CD8-positive, alpha-beta memory T cell (primary cell): ENCODE data around the gene PITPNC1. TPM values are rescaled to one million over a fixed set of nuclear protein-coding genes. Genes with fewer than 3 reads are reported as not detected.
"Not testable (repeated sequence)": the region's sequence is repeated elsewhere in the genome, so short reads cannot be mapped to it uniquely, and the experiment has no call there.

ENCODE experiments used
- CTCF ChIA-PET: fragments of 350-600 bp; sonication (Branson Sonifier 250); formaldehyde crosslinking; loops from one replicate; lab custom pipeline; 2021; ENCODE audit warnings: antibody characterized with exemption; lab: Charles Lee
- POLR2A ChIA-PET: fragments of 350-600 bp; sonication (Branson Sonifier 250); formaldehyde crosslinking; loops from one replicate; lab custom pipeline; 2021; ENCODE audit warnings: antibody characterized with exemption; lab: Charles Lee
- DNase-seq, 5 donors: peaks; one replicate each; pipeline versions ENCODE4 v3.0.0 to v3.0.0-alpha.2; 2020 to 2022; ENCODE audit warnings: mixed read lengths in 1 of 5
- H3K27ac ChIP-seq: one replicate; pipeline ENCODE4 v1.7.0; 2013; ENCODE audit warnings: low read depth, mild to moderate bottlenecking, low read length, moderate library complexity
- H3K27me3 ChIP-seq: 2 replicates; pipeline ENCODE4 v1.7.0; 2013; ENCODE audit warnings: low read length, mild to moderate bottlenecking; ENCODE audit not compliant: insufficient read depth, poor library complexity, severe bottlenecking
- H3K36me3 ChIP-seq: 2 replicates; pipeline ENCODE4 v1.7.0; 2013; ENCODE audit warnings: mild to moderate bottlenecking, low read length, moderate library complexity; ENCODE audit not compliant: insufficient read depth
- H3K4me1 ChIP-seq: 2 replicates; pipeline ENCODE4 v1.7.0; 2013; ENCODE audit warnings: mild to moderate bottlenecking, low read length, moderate library complexity; ENCODE audit not compliant: insufficient read depth
- H3K4me3 ChIP-seq: 2 replicates; pipeline ENCODE4 v1.7.0; 2013; ENCODE audit warnings: mild to moderate bottlenecking, low read length
- H3K9me3 ChIP-seq: 2 replicates; pipeline ENCODE4 v1.7.0; 2013; ENCODE audit warnings: mild to moderate bottlenecking, low read length
- H3K27ac Mint-ChIP-seq, 8 donors: one replicate each; pipeline ENCODE4 v1.8.0; 2020 to 2021; ENCODE audit warnings: mixed read lengths in 8 of 8, mild to moderate bottlenecking in 6 of 8, inconsistent platforms in 3 of 8, moderate library complexity in 3 of 8
- H3K27me3 Mint-ChIP-seq, 2 donors: one replicate each; pipeline ENCODE4 v1.8.0; 2020 to 2021; ENCODE audit warnings: mixed read lengths in 2 of 2, mild to moderate bottlenecking in 1 of 2, moderate library complexity in 1 of 2
- H3K36me3 Mint-ChIP-seq, 3 donors: one replicate each; pipeline ENCODE4 v1.8.0; 2020 to 2021; ENCODE audit warnings: mixed read lengths in 3 of 3, inconsistent platforms in 1 of 3, mild to moderate bottlenecking in 1 of 3
- H3K4me1 Mint-ChIP-seq, 3 donors: one replicate each; pipeline ENCODE4 v1.8.0; 2020 to 2021; ENCODE audit warnings: mixed read lengths in 3 of 3, inconsistent platforms in 1 of 3, mild to moderate bottlenecking in 1 of 3
- H3K4me3 Mint-ChIP-seq, 7 donors: one replicate each; pipeline ENCODE4 v1.8.0; 2020 to 2021; ENCODE audit warnings: mixed read lengths in 7 of 7, mild to moderate bottlenecking in 6 of 7, moderate library complexity in 4 of 7, inconsistent platforms in 2 of 7
- H3K9me3 Mint-ChIP-seq, 5 donors: one replicate each; pipeline ENCODE4 v1.8.0; 2020 to 2022; ENCODE audit warnings: mixed read lengths in 5 of 5, mild to moderate bottlenecking in 3 of 5, moderate library complexity in 2 of 5, inconsistent platforms in 1 of 5
- polyA plus RNA-seq: library from polyadenylated mRNA; unstranded; fragments of 300-500 nt; fragmentation: Illumina TruSeq; gene quantifications from one replicate; pipeline ENCODE4 v1.2.3, GENCODE V29; 2021
- total RNA-seq, 2 experiments: library from RNA; stranded (reverse); gene quantifications; one replicate each; pipeline ENCODE4 v1.2.3, GENCODE V29; 2021

The PITPNC1 gene
- total and polyA plus RNA-seq, 3 experiments from 2014 or later = 43.1 to 163 (median 45.1) TPM

- no peak overlapping the region for H3K27ac ChIP-seq
- peaks cover 40% of the 10 kb centered on the region for H3K4me1 ChIP-seq
- peaks cover 3 to 16% (median 6%) of the 10 kb centered on the region in 3 donors for H3K36me3 Mint-ChIP-seq
- no peaks in the 10 kb centered on the region for H3K27me3 ChIP-seq
- ChIA-PET CTCF (interaction anchor here (1.0 to 2.2 kb wide), 4 partner anchors 17 to 117 kb away, joined by 3 to 10 read pairs (median 4); no protein-coding TSS in a partner anchor), POLR2A (no interaction called here)
- H3K27me3 Mint-ChIP-seq = no peaks in the 10 kb centered on the region
- H3K36me3 ChIP-seq = peaks cover 4% of the 10 kb centered on the region
- DNase-seq = peak in 1 of 5 donors; percentile 24
- H3K4me3 ChIP-seq = no peak overlapping the region
- H3K27ac Mint-ChIP-seq = peak overlapping the region; percentile 43 to 94 (median 78)
- H3K4me1 Mint-ChIP-seq = peaks cover 78 to 86% (median 79%) of the 10 kb centered on the region in 3 donors
- H3K9me3 Mint-ChIP-seq = no peaks in the 10 kb centered on the region
- H3K9me3 ChIP-seq = no peaks in the 10 kb centered on the region
- peak overlapping the region in 6 of 7 donors; percentile 38 to 87 (median 66) for H3K4me3 Mint-ChIP-seq
These were observed 115.2 kb downstream of the PITPNC1 start for GRCh38 chr17:67492251-67492740.

- DNase-seq = no peak
- H3K36me3 ChIP-seq = peaks cover 4% of the 10 kb centered on the region
- Mint-ChIP-seq H3K36me3 (peaks cover 3 to 12% (median 6%) of the 10 kb centered on the region in 3 donors), H3K27ac (peak overlapping the region; percentile 1 to 89 (median 64)), H3K27me3 (no peaks in the 10 kb centered on the region), H3K9me3 (no peaks in the 10 kb centered on the region), H3K4me1 (peaks cover 71 to 80% (median 74%) of the 10 kb centered on the region in 3 donors), H3K4me3 (peak overlapping the region in 6 of 7 donors; percentile 38 to 66 (median 64))
- no peaks in the 10 kb centered on the region for H3K9me3 ChIP-seq
- H3K27ac ChIP-seq = no peak overlapping the region
- ChIA-PET CTCF (interaction anchor here (1.0 to 2.2 kb wide), 3 partner anchors 18 to 114 kb away, joined by 3 to 10 read pairs (median 4); no protein-coding TSS in a partner anchor), POLR2A (no interaction called here)
- no peaks in the 10 kb centered on the region for H3K27me3 ChIP-seq
- H3K4me3 ChIP-seq = no peak overlapping the region
- peaks cover 34% of the 10 kb centered on the region for H3K4me1 ChIP-seq
These were observed 115.9 kb downstream of the PITPNC1 start for GRCh38 chr17:67492824-67493517.

- ChIA-PET POLR2A (no interaction called here), CTCF (interaction anchor here (1.4 to 2.2 kb wide), 2 partner anchors 115 to 119 kb away, joined by 3 to 10 read pairs; no protein-coding TSS in a partner anchor)
- Histone ChIP-seq H3K4me1 (peaks cover 29% of the 10 kb centered on the region), H3K9me3 (no peaks in the 10 kb centered on the region), H3K36me3 (peaks cover 4% of the 10 kb centered on the region), H3K27me3 (no peaks in the 10 kb centered on the region), H3K27ac (no peak overlapping the region), H3K4me3 (no peak overlapping the region)
- Mint-ChIP-seq H3K4me3 (peak overlapping the region in 4 of 7 donors; percentile 1 to 55 (median 26)), H3K4me1 (peaks cover 68 to 80% (median 74%) of the 10 kb centered on the region in 3 donors), H3K27me3 (no peaks in the 10 kb centered on the region), H3K36me3 (peaks cover 0 to 8% (median 6%) of the 10 kb centered on the region in 3 donors), H3K9me3 (no peaks in the 10 kb centered on the region), H3K27ac (peak overlapping the region in 6 of 8 donors; percentile 3 to 66 (median 44))
- no peak for DNase-seq
These were observed 116.7 kb downstream of the PITPNC1 start for GRCh38 chr17:67493812-67494211.

- peaks cover 35% of the 10 kb centered on the region for H3K4me1 ChIP-seq
- not testable (repeated sequence) for H3K27ac ChIP-seq, H3K4me3 ChIP-seq, H3K27me3 ChIP-seq, H3K9me3 Mint-ChIP-seq, H3K9me3 ChIP-seq, H3K27me3 Mint-ChIP-seq, DNase-seq, H3K36me3 ChIP-seq, H3K36me3 Mint-ChIP-seq
- peak overlapping the region in 1 of 7 donors; percentile 43 for H3K4me3 Mint-ChIP-seq
- ChIA-PET CTCF (interaction anchor here (0.7 kb wide), 1 partner anchor 51 kb away, joined by 3 read pairs; no protein-coding TSS in a partner anchor), POLR2A (interaction anchor here (0.6 kb wide), 1 partner anchor 73 kb away, joined by 5 read pairs; no protein-coding TSS in a partner anchor)
- peak overlapping the region in 1 of 8 donors; percentile 58 for H3K27ac Mint-ChIP-seq
- peaks cover 66 to 80% (median 73%) of the 10 kb centered on the region in 3 donors for H3K4me1 Mint-ChIP-seq
These were observed 118.5 kb downstream of the PITPNC1 start for GRCh38 chr17:67495534-67495933.

- Histone ChIP-seq H3K4me3 (no peak overlapping the region), H3K36me3 (no peaks in the 10 kb centered on the region), H3K27me3 (no peaks in the 10 kb centered on the region), H3K9me3 (no peaks in the 10 kb centered on the region), H3K27ac (no peak overlapping the region), H3K4me1 (peaks cover 33% of the 10 kb centered on the region)
- ChIA-PET POLR2A (no interaction called here), CTCF (interaction anchor here (0.6 kb wide), 1 partner anchor 53 kb away, joined by 4 read pairs; no protein-coding TSS in a partner anchor)
- Mint-ChIP-seq H3K9me3 (no peaks in the 10 kb centered on the region), H3K4me1 (peaks cover 62 to 78% (median 71%) of the 10 kb centered on the region in 3 donors), H3K36me3 (peaks cover 0 to 6% (median 0%) of the 10 kb centered on the region in 3 donors), H3K27ac (no peak overlapping the region), H3K27me3 (no peaks in the 10 kb centered on the region), H3K4me3 (no peak overlapping the region)
- no peak for DNase-seq
These were observed 119.2 kb downstream of the PITPNC1 start for GRCh38 chr17:67496286-67496685.

GRCh38 chr17:67499685-67500084 is 122.6 kb downstream of the PITPNC1 start:
- Mint-ChIP-seq H3K4me3 (no peak overlapping the region), H3K27ac (peak overlapping the region in 1 of 8 donors; percentile 11), H3K36me3 (peaks cover 0 to 13% (median 3%) of the 10 kb centered on the region in 3 donors), H3K27me3 (no peaks in the 10 kb centered on the region), H3K9me3 (no peaks in the 10 kb centered on the region), H3K4me1 (peaks cover 58 to 77% (median 72%) of the 10 kb centered on the region in 3 donors)
- no peak overlapping the region for H3K4me3 ChIP-seq
- H3K9me3 ChIP-seq = no peaks in the 10 kb centered on the region
- ChIA-PET CTCF (no interaction called here), POLR2A (no interaction called here)
- DNase-seq = no peak
- peaks cover 19% of the 10 kb centered on the region for H3K4me1 ChIP-seq
- no peaks in the 10 kb centered on the region for H3K27me3 ChIP-seq
- H3K27ac ChIP-seq = no peak overlapping the region
- H3K36me3 ChIP-seq = no peaks in the 10 kb centered on the region

GRCh38 chr17:67500261-67500660 is 123.2 kb downstream of the PITPNC1 start:
- ChIA-PET CTCF (no interaction called here), POLR2A (no interaction called here)
- Histone ChIP-seq H3K36me3 (no peaks in the 10 kb centered on the region), H3K9me3 (no peaks in the 10 kb centered on the region), H3K27ac (no peak overlapping the region), H3K27me3 (no peaks in the 10 kb centered on the region), H3K4me1 (peaks cover 19% of the 10 kb centered on the region), H3K4me3 (no peak overlapping the region)
- Mint-ChIP-seq H3K9me3 (no peaks in the 10 kb centered on the region), H3K4me3 (no peak overlapping the region), H3K27ac (peak overlapping the region in 1 of 8 donors; percentile 20), H3K27me3 (no peaks in the 10 kb centered on the region), H3K4me1 (peaks cover 63 to 82% (median 78%) of the 10 kb centered on the region in 3 donors), H3K36me3 (peaks cover 0 to 13% (median 3%) of the 10 kb centered on the region in 3 donors)
- DNase-seq = no peak
